K562 (cell line): Measurements from ENCODE around the gene SLC16A10. TPM values are rescaled to one million over a fixed set of nuclear protein-coding genes. Genes with fewer than 3 reads are reported as not detected.

Experiments used
- ATF1 ChIP-seq, 2 experiments: fragments of 450-650 bp in 1 of 2; IDR thresholded peaks; 2 replicates each; pipeline ENCODE4 v1.6.1; 2016; ENCODE audit warnings: missing compliant biosample characterization in 1 of 2, missing genetic modification characterization in 1 of 2
- ATF3 ChIP-seq, 2 experiments: fragments of 450-650 bp in 1 of 2; sonication (generic) in 1 of 2; formaldehyde crosslinking in 1 of 2; IDR thresholded peaks in 1 of 2; conservative IDR thresholded peaks in 1 of 2; 2 replicates each; pipeline versions ENCODE4 v1.6.1 to v1.8.1; 2016 to 2023; ENCODE audit warnings: mild to moderate bottlenecking in 2 of 2, moderate library complexity in 2 of 2, inconsistent platforms in 1 of 2, missing genetic modification reagents in 1 of 2
- DPF2 ChIP-seq: fragments of 450-650 bp; IDR thresholded peaks from 2 replicates; pipeline ENCODE4 v1.6.1; 2016
- ELF2 ChIP-seq: fragments of 250-450 bp; sonication (Bioruptor Pico); IDR thresholded peaks from 2 replicates; pipeline ENCODE4 v1.5.0; 2021; ENCODE audit warnings: mild to moderate bottlenecking
- EP300 ChIP-seq: IDR thresholded peaks from 2 replicates; pipeline ENCODE4 v1.6.1; 2012; ENCODE audit warnings: low read length, improper control_type of control experiment
- HDAC2 ChIP-seq: fragments of 450-650 bp; IDR thresholded peaks from 2 replicates; pipeline ENCODE4 v1.6.1; 2016; ENCODE audit warnings: mild to moderate bottlenecking
- HMGN3 ChIP-seq: IDR thresholded peaks from 2 replicates; pipeline ENCODE4 v1.6.1; 2011; ENCODE audit warnings: borderline replicate concordance, low read depth, mild to moderate bottlenecking, mixed read lengths, low read length; ENCODE audit not compliant: insufficient read length; ENCODE audit errors: extremely low read depth
- JUN ChIP-seq, 2 experiments: sonication (generic) in 1 of 2; formaldehyde crosslinking in 1 of 2; IDR thresholded peaks; 2 replicates each; pipeline versions ENCODE4 v1.6.1 to v1.8.0; 2012 to 2022; ENCODE audit warnings: borderline replicate concordance in 2 of 2, mild to moderate bottlenecking in 2 of 2, improper control_type of control experiment in 1 of 2, low read depth in 1 of 2, low read length in 1 of 2, missing genetic modification reagents in 1 of 2
- JUND ChIP-seq, 2 experiments: IDR thresholded peaks; 2 replicates in 1 of 2; 3 replicates in 1 of 2; pipeline ENCODE4 v1.6.1; 2011; ENCODE audit warnings: borderline replicate concordance in 2 of 2, low read depth in 2 of 2, low read length in 2 of 2, improper control_type of control experiment in 1 of 2, missing biosample characterization in 1 of 2, missing genetic modification characterization in 1 of 2, missing genetic modification reagents in 1 of 2
- L3MBTL2 ChIP-seq: fragments of 450-650 bp; IDR thresholded peaks from 2 replicates; pipeline ENCODE4 v1.6.1; 2016; ENCODE audit warnings: mild to moderate bottlenecking, moderate library complexity
- MAFF ChIP-seq: IDR thresholded peaks from 2 replicates; pipeline ENCODE4 v1.6.1; 2012; ENCODE audit warnings: low read length, improper control_type of control experiment
- MEIS2 ChIP-seq: fragments of 450-650 bp; IDR thresholded peaks from 2 replicates; pipeline ENCODE4 v1.6.1; 2014; ENCODE audit warnings: mild to moderate bottlenecking; ENCODE audit not compliant: partially characterized antibody
- NELFE ChIP-seq: IDR thresholded peaks from 2 replicates; pipeline ENCODE4 v1.6.1; 2011; ENCODE audit warnings: mild to moderate bottlenecking; ENCODE audit not compliant: insufficient read depth, insufficient read length
- NFIX ChIP-seq: fragments of 250-450 bp; sonication (Bioruptor Pico); IDR thresholded peaks from 2 replicates; pipeline ENCODE4 v1.4.0; 2020; ENCODE audit warnings: low read depth, mild to moderate bottlenecking, moderate library complexity
- NUFIP1 ChIP-seq: fragments of 450-650 bp; IDR thresholded peaks from 2 replicates; pipeline ENCODE4 v1.6.1; 2018; ENCODE audit not compliant: partially characterized antibody
- SRSF1 ChIP-seq: fragments of 200-400 bp; formaldehyde crosslinking; IDR thresholded peaks from 2 replicates; pipeline ENCODE4 v1.6.1; 2017; ENCODE audit warnings: mild to moderate bottlenecking, low read depth, low read length, moderate library complexity
- TAL1 ChIP-seq: fragments of 450-650 bp; IDR thresholded peaks from 2 replicates; pipeline ENCODE4 v1.6.1; 2016; ENCODE audit warnings: mild to moderate bottlenecking
- TCF3 ChIP-seq: sonication (generic); formaldehyde crosslinking; IDR thresholded peaks from 2 replicates; pipeline ENCODE4 v1.4.0; 2020; ENCODE audit warnings: mild to moderate bottlenecking, missing genetic modification reagents
- ZNF316 ChIP-seq: fragments of 450-650 bp; IDR thresholded peaks from 2 replicates; pipeline ENCODE4 v1.6.1; 2016
- polyA plus RNA-seq, 8 experiments: library from polyadenylated mRNA; depleted of rRNA in 4 of 8; stranded (reverse) in 5 of 8; unstranded in 3 of 8; fragments of >200 nt; fragmentation: Nextera tagmentation in 2 of 8; fragmentation: Illumina TruSeq in 1 of 8; extraction: Ambion mirVana in 2 of 8; extraction: Trizol in 1 of 8; gene quantifications; 2 replicates each; pipeline versions ENCODE4 v1.2.1 to v1.2.3, GENCODE V29; 2011 to 2014; ENCODE audit warnings: inconsistent platforms in 1 of 8, missing spikeins in 1 of 8
- total RNA-seq, 7 experiments: library from RNA; depleted of rRNA in 6 of 7; stranded (reverse); fragments of >200 nt in 6 of 7; fragmentation: Illumina TruSeq in 2 of 7; extraction: Trizol in 2 of 7; gene quantifications; 2 replicates each; pipeline versions ENCODE4 v1.2.1 to v1.2.3, GENCODE V29; 2011 to 2021; ENCODE audit warnings: low replicate concordance in 1 of 7
- TF ChIP-seq, protein P1 (sequence below), 2 experiments: fragments of 150-350 bp in 1 of 2; IDR thresholded peaks; 2 replicates each; pipeline ENCODE4 v1.6.1; 2012 to 2016; ENCODE audit warnings: low read depth in 2 of 2, low read length in 2 of 2, mild to moderate bottlenecking in 1 of 2, moderate library complexity in 1 of 2

Gene SLC16A10
- total and polyA plus RNA-seq, 9 of the 15 experiments (the other 6 are each of a cell fraction or from before 2014, with no cell fraction given): 0.02 to 0.54 (median 0.24) TPM; not detected in 4

DNA sequence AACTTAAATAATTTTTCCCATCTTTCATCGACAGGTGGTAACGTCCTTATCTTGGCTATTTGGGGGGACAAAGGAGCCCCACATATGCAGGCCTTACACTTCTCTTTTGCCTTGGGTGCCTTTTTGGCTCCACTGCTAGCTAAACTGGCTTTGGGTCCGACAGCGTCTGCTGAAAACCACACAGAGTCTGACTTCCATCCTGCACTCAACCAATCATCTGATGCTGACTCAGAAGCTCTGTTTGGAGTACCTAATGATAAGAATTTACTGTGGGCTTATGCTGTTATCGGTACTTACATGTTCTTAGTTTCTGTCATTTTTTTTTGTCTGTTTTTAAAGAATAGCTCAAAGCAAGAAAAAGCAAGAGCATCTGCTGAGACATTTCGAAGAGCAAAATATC is 178.5 kb downstream of the SLC16A10 start (continued):
- TF ChIP-seq ATF3 (IDR thresholded peaks at IDR 0.05) (peak; percentile 73; the same call in 1 of the 2 replicates), ATF3 (CRISPR knock-in tag; conservative IDR thresholded peaks at IDR 0.05) (no peak), TAL1 (peak; percentile 48; the same call in 1 of the 2 replicates), NUFIP1 (no peak), JUND (IDR thresholded peaks at IDR 0.05; ENCODE audit: borderline replicate concordance, low read depth, low read length) (peak; percentile 92), JUND (tag; IDR thresholded peaks at IDR 0.05; ENCODE audit: borderline replicate concordance, low read depth, low read length) (peak; percentile 79; the same call in 1 of the 3 replicates), JUN (IDR thresholded peaks at IDR 0.05; ENCODE audit: borderline replicate concordance, low read depth, low read length) (peak; percentile 49; the same call in 1 of the 2 replicates), JUN (CRISPR knock-in tag; IDR thresholded peaks at IDR 0.05; ENCODE audit: borderline replicate concordance) (no peak), ELF2 (CRISPR knock-in tag) (no peak), L3MBTL2 (peak; percentile 31; the same call in 1 of the 2 replicates), MAFF (peak; percentile 50; the same call in 1 of the 2 replicates), HMGN3 (no peak), MEIS2 (peak; percentile 27), ZNF316 (peak; percentile 50; the same call in 1 of the 2 replicates), SRSF1 (no peak), DPF2 (peak; percentile 90), TCF3 (peak; percentile 68), HDAC2 (0 out of 2 replicates have a peak, but pooled peaks have one; percentile 38), NFIX (CRISPR knock-in tag) (no peak), NELFE (no peak), EP300 (peak; percentile 58; the same call in 1 of the 2 replicates), ATF1 (CRISPR knock-in tag; IDR thresholded peaks at IDR 0.05) (no peak), ATF1 (tag; IDR thresholded peaks at IDR 0.05) (no peak)
- TF ChIP-seq, protein P1, sequence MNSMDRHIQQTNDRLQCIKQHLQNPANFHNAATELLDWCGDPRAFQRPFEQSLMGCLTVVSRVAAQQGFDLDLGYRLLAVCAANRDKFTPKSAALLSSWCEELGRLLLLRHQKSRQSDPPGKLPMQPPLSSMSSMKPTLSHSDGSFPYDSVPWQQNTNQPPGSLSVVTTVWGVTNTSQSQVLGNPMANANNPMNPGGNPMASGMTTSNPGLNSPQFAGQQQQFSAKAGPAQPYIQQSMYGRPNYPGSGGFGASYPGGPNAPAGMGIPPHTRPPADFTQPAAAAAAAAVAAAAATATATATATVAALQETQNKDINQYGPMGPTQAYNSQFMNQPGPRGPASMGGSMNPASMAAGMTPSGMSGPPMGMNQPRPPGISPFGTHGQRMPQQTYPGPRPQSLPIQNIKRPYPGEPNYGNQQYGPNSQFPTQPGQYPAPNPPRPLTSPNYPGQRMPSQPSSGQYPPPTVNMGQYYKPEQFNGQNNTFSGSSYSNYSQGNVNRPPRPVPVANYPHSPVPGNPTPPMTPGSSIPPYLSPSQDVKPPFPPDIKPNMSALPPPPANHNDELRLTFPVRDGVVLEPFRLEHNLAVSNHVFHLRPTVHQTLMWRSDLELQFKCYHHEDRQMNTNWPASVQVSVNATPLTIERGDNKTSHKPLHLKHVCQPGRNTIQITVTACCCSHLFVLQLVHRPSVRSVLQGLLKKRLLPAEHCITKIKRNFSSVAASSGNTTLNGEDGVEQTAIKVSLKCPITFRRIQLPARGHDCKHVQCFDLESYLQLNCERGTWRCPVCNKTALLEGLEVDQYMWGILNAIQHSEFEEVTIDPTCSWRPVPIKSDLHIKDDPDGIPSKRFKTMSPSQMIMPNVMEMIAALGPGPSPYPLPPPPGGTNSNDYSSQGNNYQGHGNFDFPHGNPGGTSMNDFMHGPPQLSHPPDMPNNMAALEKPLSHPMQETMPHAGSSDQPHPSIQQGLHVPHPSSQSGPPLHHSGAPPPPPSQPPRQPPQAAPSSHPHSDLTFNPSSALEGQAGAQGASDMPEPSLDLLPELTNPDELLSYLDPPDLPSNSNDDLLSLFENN (IDR thresholded peaks at IDR 0.05; ENCODE audit: low read depth in 2 of 2, low read length in 2 of 2): no peak
- TF ChIP-seq, all 486 proteins: peak for 39
